GM12801 (cell line): Measurements from ENCODE around the gene MERTK.

Experiments used
- TF ChIP-seq, protein P1 (sequence below): IDR thresholded peaks from one replicate; pipeline ENCODE4 v1.5.1; 2011; ENCODE audit warnings: control low read depth; ENCODE audit not compliant: insufficient read length; ENCODE audit errors: extremely low read depth

The MERTK gene

DNA sequence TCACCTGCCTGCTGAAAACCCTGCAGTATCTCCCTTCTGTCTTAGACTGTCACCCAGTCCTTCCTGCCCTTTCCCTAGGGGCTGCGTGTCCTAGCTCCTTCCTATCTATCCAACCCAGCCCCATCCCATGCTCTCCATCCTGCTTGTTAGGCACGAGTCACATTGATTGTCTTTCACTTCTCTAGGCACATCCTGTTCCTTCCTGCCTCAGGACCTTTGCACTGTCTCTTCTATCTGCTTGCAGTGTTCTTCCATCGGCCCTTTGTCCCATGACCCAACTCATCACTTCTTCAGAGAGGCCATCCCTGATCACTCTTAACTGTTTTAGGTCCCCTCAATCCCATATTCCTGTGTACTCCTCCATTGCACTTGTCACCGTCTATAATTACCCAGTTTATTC is 50.4 kb downstream of the MERTK start:
- TF ChIP-seq, protein P1, sequence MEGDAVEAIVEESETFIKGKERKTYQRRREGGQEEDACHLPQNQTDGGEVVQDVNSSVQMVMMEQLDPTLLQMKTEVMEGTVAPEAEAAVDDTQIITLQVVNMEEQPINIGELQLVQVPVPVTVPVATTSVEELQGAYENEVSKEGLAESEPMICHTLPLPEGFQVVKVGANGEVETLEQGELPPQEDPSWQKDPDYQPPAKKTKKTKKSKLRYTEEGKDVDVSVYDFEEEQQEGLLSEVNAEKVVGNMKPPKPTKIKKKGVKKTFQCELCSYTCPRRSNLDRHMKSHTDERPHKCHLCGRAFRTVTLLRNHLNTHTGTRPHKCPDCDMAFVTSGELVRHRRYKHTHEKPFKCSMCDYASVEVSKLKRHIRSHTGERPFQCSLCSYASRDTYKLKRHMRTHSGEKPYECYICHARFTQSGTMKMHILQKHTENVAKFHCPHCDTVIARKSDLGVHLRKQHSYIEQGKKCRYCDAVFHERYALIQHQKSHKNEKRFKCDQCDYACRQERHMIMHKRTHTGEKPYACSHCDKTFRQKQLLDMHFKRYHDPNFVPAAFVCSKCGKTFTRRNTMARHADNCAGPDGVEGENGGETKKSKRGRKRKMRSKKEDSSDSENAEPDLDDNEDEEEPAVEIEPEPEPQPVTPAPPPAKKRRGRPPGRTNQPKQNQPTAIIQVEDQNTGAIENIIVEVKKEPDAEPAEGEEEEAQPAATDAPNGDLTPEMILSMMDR, result no peak

DNA sequence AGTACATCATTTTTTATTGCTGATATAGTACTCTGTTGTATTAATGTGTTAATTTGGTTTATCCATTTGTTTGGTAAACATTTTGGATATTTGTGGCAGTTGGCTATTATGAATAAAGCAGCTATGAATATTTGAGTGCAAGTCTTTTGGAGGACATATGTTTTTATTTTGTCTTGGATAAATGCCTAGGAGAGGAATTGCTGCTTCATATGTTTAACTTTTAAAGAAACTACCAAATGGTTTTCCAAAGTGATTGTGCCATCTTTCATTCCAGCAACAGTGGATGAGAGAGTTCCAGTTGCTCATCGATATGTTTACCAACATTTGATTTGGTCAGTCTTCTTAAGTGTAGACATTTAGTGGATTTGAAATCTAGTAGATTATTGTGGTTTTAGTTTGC is 51.8 kb downstream of the MERTK start:
- TF ChIP-seq, protein P1, result no peak

DNA sequence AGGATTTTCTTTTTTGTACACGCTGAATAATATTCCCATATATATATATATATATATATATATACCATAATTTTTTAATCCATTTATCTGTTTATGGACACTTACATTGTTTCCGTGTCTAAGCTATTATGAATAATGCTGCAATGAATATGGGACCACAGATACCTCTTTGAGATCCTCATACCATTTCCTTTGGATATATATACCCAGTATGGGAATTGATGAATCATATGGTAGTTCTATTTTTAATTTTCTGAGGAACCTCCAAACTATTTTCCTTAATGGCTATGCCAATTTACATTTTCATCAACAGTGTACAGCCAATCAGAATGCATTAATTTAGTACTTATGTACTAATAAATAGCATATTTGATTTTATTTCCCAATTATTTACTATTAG is 53.1 kb downstream of the MERTK start:
- TF ChIP-seq, protein P1, result no peak

DNA sequence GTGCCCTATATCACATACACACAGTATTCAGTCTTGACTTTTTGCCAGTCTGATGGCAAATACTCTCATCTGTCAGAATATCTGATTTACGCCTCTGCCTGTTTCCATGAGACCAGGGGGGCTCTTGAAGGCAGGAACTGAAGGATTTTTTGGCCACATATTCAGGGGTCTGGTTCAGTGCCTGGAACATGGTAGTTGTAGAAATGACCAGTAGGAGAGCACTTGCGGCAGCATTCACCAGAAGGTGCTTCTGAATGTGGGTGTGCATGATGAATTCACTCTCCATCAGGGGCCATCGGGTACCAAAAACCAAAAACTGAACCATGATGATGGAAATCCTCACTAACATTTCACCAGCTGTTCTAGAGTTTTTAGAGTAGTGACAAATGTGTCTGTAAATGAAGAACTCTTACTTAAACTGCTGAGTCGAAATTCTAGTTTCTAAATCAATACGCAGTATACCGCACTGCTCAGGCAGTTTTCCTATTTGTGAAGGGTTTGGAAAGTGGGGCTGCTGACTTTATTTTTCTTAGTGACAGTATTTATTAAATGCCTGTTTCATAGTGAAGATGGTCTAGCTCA is 54.6 kb downstream of the MERTK start:
- TF ChIP-seq, protein P1, result no peak

DNA sequence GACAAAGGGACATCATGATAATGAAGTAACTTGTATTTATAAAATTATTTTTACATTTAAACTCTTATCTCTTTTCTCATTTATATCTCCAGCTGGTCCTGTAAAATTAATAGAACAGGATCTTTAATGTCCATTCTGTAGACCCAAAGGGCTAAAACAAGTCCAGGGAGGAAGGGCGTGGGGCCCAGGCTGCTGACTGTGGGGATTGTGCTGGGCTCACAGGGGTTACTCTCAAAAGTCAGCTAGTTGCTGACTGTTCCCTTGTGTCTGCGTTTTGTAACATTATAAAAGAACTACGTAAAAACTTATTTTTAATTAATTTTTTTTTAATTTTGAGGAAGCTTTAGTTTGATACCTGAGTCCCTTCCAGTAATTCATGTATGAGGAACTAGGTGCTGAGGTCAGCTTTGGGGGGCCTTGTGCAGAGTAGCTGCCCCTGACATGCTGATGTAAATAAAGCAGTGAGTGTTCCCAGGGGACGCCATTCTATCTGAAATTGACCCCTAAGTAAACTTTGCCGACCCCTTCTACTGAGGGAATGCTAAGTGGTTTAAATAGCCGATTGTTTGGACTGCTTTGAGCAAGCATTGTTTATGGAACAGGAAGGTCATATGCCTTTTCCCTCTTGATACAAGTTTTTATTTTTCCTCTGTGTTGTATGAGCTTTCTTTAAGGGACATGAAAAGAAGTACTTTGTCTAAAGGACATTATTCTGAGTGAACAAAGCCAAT is 56.4 kb downstream of the MERTK start:
- TF ChIP-seq, protein P1, result no peak

DNA sequence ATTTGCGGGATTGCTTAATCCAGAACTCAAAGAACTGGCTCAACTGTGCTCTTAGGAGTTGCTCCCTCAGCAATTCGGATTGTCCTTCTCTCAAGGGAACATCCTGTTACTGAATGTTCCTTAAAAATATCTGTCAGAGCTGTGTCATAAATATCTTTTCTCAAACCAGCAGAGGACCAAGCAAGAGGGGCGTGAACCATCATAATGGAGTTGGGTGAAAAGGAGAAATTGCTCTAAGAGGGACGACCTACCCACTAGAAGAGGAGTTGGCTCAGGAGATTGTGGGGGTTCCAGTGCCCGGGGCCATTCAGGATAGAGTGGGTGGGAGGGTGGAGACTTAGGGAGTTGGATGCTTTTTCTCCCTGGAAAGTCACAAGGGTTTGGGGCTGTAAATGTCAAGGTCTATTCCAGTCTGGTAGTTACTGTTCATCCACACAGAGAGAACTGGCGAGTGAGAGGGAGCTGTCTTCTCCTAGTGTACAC is 59.5 kb downstream of the MERTK start:
- TF ChIP-seq, protein P1, result no peak

DNA sequence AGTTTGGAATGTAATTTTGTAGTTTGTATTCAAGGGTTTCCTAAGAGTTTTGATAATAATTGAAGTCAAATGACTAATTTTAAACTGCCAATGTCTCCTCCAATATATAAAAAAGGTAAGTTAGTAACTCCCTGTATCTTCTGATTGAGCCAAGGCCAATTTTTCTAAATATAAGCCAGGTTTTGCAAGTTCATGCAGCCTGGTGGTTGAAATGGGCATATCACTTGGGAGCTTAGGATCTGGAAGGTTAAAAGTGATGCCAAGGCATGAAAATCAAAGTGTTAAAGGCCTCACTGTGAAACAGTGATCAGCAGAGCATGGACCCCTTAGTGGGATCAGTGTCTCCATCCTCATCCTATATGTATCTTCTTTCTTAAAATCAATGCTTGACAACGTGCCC is 60.5 kb downstream of the MERTK start:
- TF ChIP-seq, protein P1, result no peak
